K562 (cell line): ENCODE measurements around the gene SS18L1. TPM values are rescaled to one million over a fixed set of nuclear protein-coding genes. Genes with fewer than 3 reads are reported as not detected.

ENCODE experiments used
- ATAC-seq: fragments of 200-7000 bp; cut with Tn5 transposase; 3 replicates; pipeline ENCODE4 v1.9.1; 2020; ENCODE audit warnings: moderate library complexity
- BruUV-seq: library from RNA; stranded (reverse); fragments of 400-500 nt; replicated peaks from 2 replicates; lab custom pipeline; 2021; lab: Mats Ljungman, UMichigan
- CTCF ChIA-PET: fragments of 300-600 bp; formaldehyde crosslinking; extraction: SDS; loops from one replicate; lab custom pipeline; 2021; ENCODE audit warnings: low intra/inter-chr PET ratio; lab: Yijun Ruan, JAX
- POLR2A ChIA-PET: fragments of 300-600, 350-650 bp; sonication (Branson Sonifier 250); formaldehyde crosslinking; extraction: SDS; loops from one replicate; lab custom pipeline; 2021; ENCODE audit warnings: antibody characterized with exemption, inconsistent platforms; lab: Yijun Ruan, JAX
- DNase-seq, 4 experiments: peaks; one replicate each; pipeline versions ENCODE4 v3.0.0 to v3.0.0-alpha.2; 2011 to 2018; ENCODE audit warnings: low spot score in 3 of 4, mixed read lengths in 3 of 4; ENCODE audit errors: extremely low read depth in 1 of 4
- FAIRE-seq: peaks from 2 replicates; lab custom pipeline; 2011; peaks lifted over from hg19 to GRCh38; lab: Jason Lieb, UNC
- H2AFZ ChIP-seq: 2 replicates; pipeline ENCODE4 v1.6.0; 2011; ENCODE audit warnings: low read depth, low read length, control low read depth, inconsistent platforms
- H3K27ac ChIP-seq: fragments of 200-600 bp; 3 replicates; pipeline ENCODE4 v1.8.0; 2011; ENCODE audit warnings: low read depth, mild to moderate bottlenecking, control low read depth, inconsistent platforms, low read length, moderate library complexity, mixed read lengths; ENCODE audit errors: extremely low read depth
- H3K27me3 ChIP-seq, 2 experiments: fragments of 300-600 bp in 1 of 2; 2 replicates in 1 of 2; 3 replicates in 1 of 2; pipeline versions ENCODE4 v1.6.0 to v1.8.0; 2011; ENCODE audit warnings: inconsistent platforms in 2 of 2, low read length in 2 of 2, mild to moderate bottlenecking in 1 of 2, mixed read lengths in 1 of 2, moderate library complexity in 1 of 2; ENCODE audit not compliant: control insufficient read depth in 2 of 2, insufficient read depth in 2 of 2
- H3K36me3 ChIP-seq: fragments of 300-600 bp; 3 replicates; pipeline ENCODE4 v1.8.0; 2011; ENCODE audit warnings: mild to moderate bottlenecking, low read length, inconsistent platforms; ENCODE audit not compliant: control insufficient read depth, insufficient read depth
- H3K4me1 ChIP-seq, 2 experiments: fragments of 200-600 bp in 1 of 2; replicated peaks in 1 of 2; 2 replicates in 1 of 2; 3 replicates in 1 of 2; pipeline versions ENCODE4 v1.5.1 to v1.8.0; 2011; ENCODE audit warnings: inconsistent platforms in 2 of 2, low read length in 2 of 2, mild to moderate bottlenecking in 1 of 2, mixed read lengths in 1 of 2, moderate library complexity in 1 of 2; ENCODE audit not compliant: control insufficient read depth in 2 of 2, insufficient read depth in 2 of 2
- H3K4me2 ChIP-seq: 2 replicates; pipeline ENCODE4 v1.6.1; 2011; ENCODE audit warnings: low read length, control low read depth, inconsistent platforms, mixed read lengths; ENCODE audit not compliant: insufficient read depth
- H3K4me3 ChIP-seq: fragments of 200-600 bp; sonication (generic), shearing (Covaris generic); 2 replicates; pipeline ENCODE4 v1.5.1; 2016; ENCODE audit warnings: control low read depth, inconsistent platforms
- H3K79me2 ChIP-seq: fragments of 200-600 bp; 3 replicates; pipeline ENCODE4 v1.8.0; 2011; ENCODE audit warnings: low read length, inconsistent platforms; ENCODE audit not compliant: control insufficient read depth, insufficient read depth
- H3K9ac ChIP-seq, 2 experiments: 2 replicates each; pipeline versions ENCODE4 v1.6.0 to v1.6.1; 2011; ENCODE audit warnings: low read depth in 2 of 2, low read length in 2 of 2, control low read depth in 1 of 2, inconsistent platforms in 1 of 2, mild to moderate bottlenecking in 1 of 2, mixed read lengths in 1 of 2; ENCODE audit not compliant: insufficient read depth in 1 of 2
- H3K9me1 ChIP-seq: one replicate; pipeline ENCODE4 v1.6.0; 2011; ENCODE audit warnings: inconsistent platforms, mild to moderate bottlenecking, low read length, moderate library complexity; ENCODE audit not compliant: control insufficient read depth, insufficient read depth
- H3K9me3 ChIP-seq: replicated peaks from 2 replicates; pipeline ENCODE4 v1.5.1; 2011; ENCODE audit warnings: low read depth, low read length, inconsistent platforms; ENCODE audit not compliant: control insufficient read depth, insufficient read depth
- H4K20me1 ChIP-seq: replicated peaks from 2 replicates; pipeline ENCODE4 v1.6.1; 2011; ENCODE audit warnings: low read length, inconsistent platforms, mixed read lengths; ENCODE audit not compliant: control insufficient read depth, insufficient read depth
- FOXJ3 ChIP-seq: sonication (generic); formaldehyde crosslinking; IDR thresholded peaks from 2 replicates; pipeline ENCODE4 v1.4.0; 2020; ENCODE audit warnings: mild to moderate bottlenecking, missing genetic modification reagents
- GATA2 ChIP-seq: sonication (generic); formaldehyde crosslinking; IDR thresholded peaks from 2 replicates; pipeline ENCODE4 v1.4.0; 2020; ENCODE audit warnings: mild to moderate bottlenecking, missing genetic modification reagents
- GATAD2A ChIP-seq: fragments of 450-650 bp; IDR thresholded peaks from 2 replicates; pipeline ENCODE4 v1.6.1; 2017
- GTF2F1 ChIP-seq: IDR thresholded peaks from 2 replicates; pipeline ENCODE4 v1.6.1; 2011; ENCODE audit warnings: low read depth, low read length, improper control_type of control experiment
- KDM2B ChIP-seq: fragments of 250-450 bp; sonication (Bioruptor Pico); IDR thresholded peaks from 2 replicates; pipeline ENCODE4 v1.8.0; 2021; ENCODE audit warnings: mild to moderate bottlenecking, moderate library complexity
- MCM3 ChIP-seq: fragments of 450-650 bp; IDR thresholded peaks from 2 replicates; pipeline ENCODE4 v1.6.1; 2016
- MIER1 ChIP-seq: fragments of 450-650 bp; IDR thresholded peaks from 2 replicates; pipeline ENCODE4 v1.6.1; 2016; ENCODE audit warnings: antibody characterized with exemption, mild to moderate bottlenecking, low read depth
- SNAPC5 ChIP-seq: fragments of 250-450 bp; sonication (Bioruptor Pico); IDR thresholded peaks from 2 replicates; pipeline ENCODE4 v1.8.0; 2021; ENCODE audit warnings: moderate library complexity, mild to moderate bottlenecking, inconsistent platforms
- ZFP91 ChIP-seq: sonication (generic); formaldehyde crosslinking; IDR thresholded peaks from 2 replicates; pipeline ENCODE4 v1.8.0; 2022; ENCODE audit warnings: mild to moderate bottlenecking, missing genetic modification reagents
- ZFX ChIP-seq: sonication (generic); formaldehyde crosslinking; IDR thresholded peaks from 2 replicates; pipeline ENCODE4 v1.8.0; 2022; ENCODE audit warnings: mild to moderate bottlenecking, missing genetic modification reagents, moderate library complexity
- ZNF444 ChIP-seq: fragments of 250-450 bp; sonication (Bioruptor Pico); IDR thresholded peaks from 2 replicates; pipeline ENCODE4 v1.4.0; 2020; ENCODE audit warnings: mild to moderate bottlenecking, moderate library complexity
- ZNF511 ChIP-seq: sonication (generic); formaldehyde crosslinking; IDR thresholded peaks from 2 replicates; pipeline ENCODE4 v1.8.0; 2022; ENCODE audit warnings: mild to moderate bottlenecking, missing genetic modification reagents
- ZNF512 ChIP-seq: IDR thresholded peaks from 2 replicates; pipeline ENCODE4 v1.6.1; 2016; ENCODE audit warnings: missing genetic modification characterization, missing compliant biosample characterization
- WGBS: fragments of 100-300 bp; shearing (Covaris generic); methylation state at CpG from one replicate; pipeline ENCODE4 v1.1.6; 2016; ENCODE audit warnings: low coverage, mixed read lengths; ENCODE audit not compliant: insufficient coverage; ENCODE audit errors: missing lambda C conversion rate; 5-methylcytosine and 5-hydroxymethylcytosine counted together
- in situ Hi-C: fragments of 300-500 bp; cut with MboI; formaldehyde crosslinking; loops from 4 replicates; pipeline ENCODE4 v1.15.0; 2018; ENCODE audit warnings: inconsistent platforms, mixed read lengths
- intact Hi-C: fragments of 100-400 bp; cut with micrococcal nuclease; formaldehyde crosslinking; loops from 2 replicates; pipeline ENCODE4 v1.14.2; 2022
- polyA plus RNA-seq, 8 experiments: library from polyadenylated mRNA; depleted of rRNA in 4 of 8; stranded (reverse) in 5 of 8; unstranded in 3 of 8; fragments of >200 nt; fragmentation: Nextera tagmentation in 2 of 8; fragmentation: Illumina TruSeq in 1 of 8; extraction: Ambion mirVana in 2 of 8; extraction: Trizol in 1 of 8; gene quantifications; 2 replicates each; pipeline versions ENCODE4 v1.2.1 to v1.2.3, GENCODE V29; 2011 to 2014; ENCODE audit warnings: inconsistent platforms in 1 of 8, missing spikeins in 1 of 8
- total RNA-seq, 7 experiments: library from RNA; depleted of rRNA in 6 of 7; stranded (reverse); fragments of >200 nt in 6 of 7; fragmentation: Illumina TruSeq in 2 of 7; extraction: Trizol in 2 of 7; gene quantifications; 2 replicates each; pipeline versions ENCODE4 v1.2.1 to v1.2.3, GENCODE V29; 2011 to 2021; ENCODE audit warnings: low replicate concordance in 1 of 7
- TF ChIP-seq, protein P1 (sequence below): fragments of 450-650 bp; IDR thresholded peaks from 2 replicates; pipeline ENCODE4 v1.7.0; 2016; ENCODE audit warnings: borderline replicate concordance
- TF ChIP-seq, protein P2 (sequence below): fragments of 250-450 bp; sonication (Bioruptor Pico); IDR thresholded peaks from 2 replicates; pipeline ENCODE4 v1.4.0; 2020; ENCODE audit warnings: mild to moderate bottlenecking, moderate library complexity

The SS18L1 gene
- total and polyA plus RNA-seq, 9 of the 15 experiments (the other 6 are each of a cell fraction or from before 2014, with no cell fraction given), result 2.7 to 28.3 (median 15.1) TPM

DNA sequence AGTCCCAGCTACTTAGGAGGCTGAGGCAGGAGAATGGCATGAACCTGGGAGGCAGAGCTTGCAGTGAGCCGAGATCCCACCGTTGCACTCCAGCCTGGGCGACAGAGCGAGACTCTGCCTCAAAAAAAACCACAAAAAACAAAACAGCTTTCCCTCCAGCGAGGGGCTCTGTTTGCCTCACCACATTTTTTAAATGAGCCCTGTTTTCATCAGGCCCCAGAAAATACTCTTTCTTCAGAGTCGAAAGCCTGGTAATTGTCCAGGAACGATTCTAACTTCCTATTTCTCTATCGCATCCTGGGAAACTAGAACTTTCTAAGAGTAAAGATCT lies 51.5 kb downstream of the SS18L1 start:
- intact Hi-C loops, result no loop called here
- Histone ChIP-seq H2AFZ (no peak overlapping the region), H3K36me3 (peaks cover 86% of the 10 kb centered on the region; the same call in 2 of the 3 replicates), H3K4me3 (no peak overlapping the region), H3K27ac (no peak overlapping the region), H3K27me3 (no peaks in the 10 kb centered on the region), H3K4me2 (no peak overlapping the region), H3K79me2 (peaks cover 19% of the 10 kb centered on the region), H3K9ac (no peak overlapping the region; a peak in 1 of 4 replicates), H4K20me1 (peaks cover 14% of the 10 kb centered on the region; the same call in 1 of the 2 replicates), H3K9me3 (no peaks in the 10 kb centered on the region), H3K9me1 (no peaks in the 10 kb centered on the region), H3K4me1 (peaks cover 0 to 6% of the 10 kb centered on the region in 2 experiments; a peak in 1 of 5 replicates)
- ChIA-PET POLR2A (interaction anchor here (1.1 kb wide), 1 partner anchor 13 kb away, joined by 3 read pairs; no protein-coding TSS in a partner anchor), CTCF (no interaction called here)
- 94% methylated on average over 8 of the region's 8 CpGs for WGBS
- no TSS peak for BruUV-seq
- FAIRE-seq, result no peak
- in situ Hi-C loops, result no loop called here
- TF ChIP-seq ZNF512 (tag), result no peak
- TF ChIP-seq, protein P1, sequence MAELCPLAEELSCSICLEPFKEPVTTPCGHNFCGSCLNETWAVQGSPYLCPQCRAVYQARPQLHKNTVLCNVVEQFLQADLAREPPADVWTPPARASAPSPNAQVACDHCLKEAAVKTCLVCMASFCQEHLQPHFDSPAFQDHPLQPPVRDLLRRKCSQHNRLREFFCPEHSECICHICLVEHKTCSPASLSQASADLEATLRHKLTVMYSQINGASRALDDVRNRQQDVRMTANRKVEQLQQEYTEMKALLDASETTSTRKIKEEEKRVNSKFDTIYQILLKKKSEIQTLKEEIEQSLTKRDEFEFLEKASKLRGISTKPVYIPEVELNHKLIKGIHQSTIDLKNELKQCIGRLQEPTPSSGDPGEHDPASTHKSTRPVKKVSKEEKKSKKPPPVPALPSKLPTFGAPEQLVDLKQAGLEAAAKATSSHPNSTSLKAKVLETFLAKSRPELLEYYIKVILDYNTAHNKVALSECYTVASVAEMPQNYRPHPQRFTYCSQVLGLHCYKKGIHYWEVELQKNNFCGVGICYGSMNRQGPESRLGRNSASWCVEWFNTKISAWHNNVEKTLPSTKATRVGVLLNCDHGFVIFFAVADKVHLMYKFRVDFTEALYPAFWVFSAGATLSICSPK, result no peak
- no peak for TF ChIP-seq GATA2 (CRISPR knock-in tag)
- TF ChIP-seq GATAD2A, result no peak
- TF ChIP-seq ZNF511, result no peak
- no peak for TF ChIP-seq GTF2F1
- TF ChIP-seq ZFP91 (CRISPR knock-in tag), result no peak
- TF ChIP-seq FOXJ3, result no peak
- no peak for TF ChIP-seq MCM3
- TF ChIP-seq MIER1, result no peak
- TF ChIP-seq, protein P2, sequence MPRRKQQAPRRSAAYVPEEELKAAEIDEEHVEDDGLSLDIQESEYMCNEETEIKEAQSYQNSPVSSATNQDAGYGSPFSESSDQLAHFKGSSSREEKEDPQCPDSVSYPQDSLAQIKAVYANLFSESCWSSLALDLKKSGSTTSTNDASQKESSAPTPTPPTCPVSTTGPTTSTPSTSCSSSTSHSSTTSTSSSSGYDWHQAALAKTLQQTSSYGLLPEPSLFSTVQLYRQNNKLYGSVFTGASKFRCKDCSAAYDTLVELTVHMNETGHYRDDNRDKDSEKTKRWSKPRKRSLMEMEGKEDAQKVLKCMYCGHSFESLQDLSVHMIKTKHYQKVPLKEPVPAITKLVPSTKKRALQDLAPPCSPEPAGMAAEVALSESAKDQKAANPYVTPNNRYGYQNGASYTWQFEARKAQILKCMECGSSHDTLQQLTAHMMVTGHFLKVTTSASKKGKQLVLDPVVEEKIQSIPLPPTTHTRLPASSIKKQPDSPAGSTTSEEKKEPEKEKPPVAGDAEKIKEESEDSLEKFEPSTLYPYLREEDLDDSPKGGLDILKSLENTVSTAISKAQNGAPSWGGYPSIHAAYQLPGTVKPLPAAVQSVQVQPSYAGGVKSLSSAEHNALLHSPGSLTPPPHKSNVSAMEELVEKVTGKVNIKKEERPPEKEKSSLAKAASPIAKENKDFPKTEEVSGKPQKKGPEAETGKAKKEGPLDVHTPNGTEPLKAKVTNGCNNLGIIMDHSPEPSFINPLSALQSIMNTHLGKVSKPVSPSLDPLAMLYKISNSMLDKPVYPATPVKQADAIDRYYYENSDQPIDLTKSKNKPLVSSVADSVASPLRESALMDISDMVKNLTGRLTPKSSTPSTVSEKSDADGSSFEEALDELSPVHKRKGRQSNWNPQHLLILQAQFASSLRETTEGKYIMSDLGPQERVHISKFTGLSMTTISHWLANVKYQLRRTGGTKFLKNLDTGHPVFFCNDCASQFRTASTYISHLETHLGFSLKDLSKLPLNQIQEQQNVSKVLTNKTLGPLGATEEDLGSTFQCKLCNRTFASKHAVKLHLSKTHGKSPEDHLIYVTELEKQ (CRISPR knock-in tag), result no peak
- TF ChIP-seq ZNF444 (CRISPR knock-in tag), result no peak
- no peak for TF ChIP-seq SNAPC5 (CRISPR knock-in tag)
- no peak for TF ChIP-seq KDM2B (CRISPR knock-in tag)
- no peak for TF ChIP-seq ZFX (CRISPR knock-in tag)
- ATAC-seq, result no peak
- DNase-seq, result no peak
